ENCODE data around the gene PSMD14.

Gene PSMD14

DNA sequence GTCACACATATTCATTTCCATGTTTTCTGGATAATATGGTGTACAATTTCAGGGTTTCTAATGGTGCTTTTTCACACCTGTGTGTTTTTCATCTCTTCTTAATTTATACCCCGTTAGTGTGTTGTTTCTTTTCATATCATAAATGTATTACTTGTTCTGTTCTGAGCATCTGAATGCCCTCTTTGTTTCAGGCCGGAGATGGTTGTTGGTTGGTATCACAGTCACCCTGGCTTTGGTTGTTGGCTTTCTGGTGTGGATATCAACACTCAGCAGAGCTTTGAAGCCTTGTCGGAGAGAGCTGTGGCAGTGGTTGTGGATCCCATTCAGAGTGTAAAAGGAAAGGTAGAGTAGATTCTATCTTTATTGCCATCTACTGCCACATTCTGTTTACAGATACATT, 62.8 kb downstream of the PSMD14 start:
- Histone ChIP-seq H3K27me3 (ENCODE audit: insufficient read depth, low read depth) (no peaks in the 10 kb centered on the region), H4K20me1 (ENCODE audit: insufficient read depth) (no peaks in the 10 kb centered on the region), H3K79me2 (ENCODE audit: insufficient read depth, low read depth) (no peaks in the 10 kb centered on the region), H3K4me3 (IDR thresholded peaks at IDR 0.05; ENCODE audit: insufficient read depth, low read depth, low read length) (no peak overlapping the region), H3K27ac (0 out of 2 replicates have a peak overlapping the region, but pooled peaks have one; percentile 23), H3K4me2 (no peak overlapping the region), H3K4me1 (ENCODE audit: low read depth, poor library complexity, severe bottlenecking) (peaks cover 7% of the 10 kb centered on the region), H2AFZ (ENCODE audit: low read depth) (no peak overlapping the region), H3K36me3 (ENCODE audit: insufficient read depth) (0 out of 2 replicates have a peak, but pooled peaks cover 4% of the 10 kb centered on the region), H3K9ac (no peak overlapping the region)
- TF ChIP-seq, protein P1, sequence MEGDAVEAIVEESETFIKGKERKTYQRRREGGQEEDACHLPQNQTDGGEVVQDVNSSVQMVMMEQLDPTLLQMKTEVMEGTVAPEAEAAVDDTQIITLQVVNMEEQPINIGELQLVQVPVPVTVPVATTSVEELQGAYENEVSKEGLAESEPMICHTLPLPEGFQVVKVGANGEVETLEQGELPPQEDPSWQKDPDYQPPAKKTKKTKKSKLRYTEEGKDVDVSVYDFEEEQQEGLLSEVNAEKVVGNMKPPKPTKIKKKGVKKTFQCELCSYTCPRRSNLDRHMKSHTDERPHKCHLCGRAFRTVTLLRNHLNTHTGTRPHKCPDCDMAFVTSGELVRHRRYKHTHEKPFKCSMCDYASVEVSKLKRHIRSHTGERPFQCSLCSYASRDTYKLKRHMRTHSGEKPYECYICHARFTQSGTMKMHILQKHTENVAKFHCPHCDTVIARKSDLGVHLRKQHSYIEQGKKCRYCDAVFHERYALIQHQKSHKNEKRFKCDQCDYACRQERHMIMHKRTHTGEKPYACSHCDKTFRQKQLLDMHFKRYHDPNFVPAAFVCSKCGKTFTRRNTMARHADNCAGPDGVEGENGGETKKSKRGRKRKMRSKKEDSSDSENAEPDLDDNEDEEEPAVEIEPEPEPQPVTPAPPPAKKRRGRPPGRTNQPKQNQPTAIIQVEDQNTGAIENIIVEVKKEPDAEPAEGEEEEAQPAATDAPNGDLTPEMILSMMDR (conservative IDR thresholded peaks at IDR 0.05; ENCODE audit: low read depth, low read length), result no peak

DNA sequence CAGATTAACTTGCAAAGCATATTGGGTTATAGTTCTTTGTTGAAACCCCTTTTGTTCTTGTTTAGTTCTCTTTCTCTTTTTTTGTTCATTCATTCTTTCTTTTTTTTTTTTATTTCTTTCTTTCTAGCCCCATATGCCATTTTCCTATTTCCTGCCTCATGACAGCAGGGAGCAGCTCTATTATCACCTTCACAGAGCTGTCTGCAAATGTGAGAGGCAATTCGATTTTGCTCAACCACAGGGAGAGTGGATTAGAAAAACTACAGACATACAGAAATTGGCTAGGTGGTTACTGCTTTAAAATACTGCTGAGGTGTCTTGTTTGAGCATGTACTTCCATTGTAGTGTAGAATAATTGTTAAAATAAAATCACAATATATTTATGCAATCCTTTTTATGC, 63.6 kb downstream of the PSMD14 start:
- no peaks in the 10 kb centered on the region for H4K20me1 ChIP-seq (ENCODE audit: insufficient read depth)
- 0 out of 2 replicates have a peak, but pooled peaks cover 4% of the 10 kb centered on the region for H3K36me3 ChIP-seq (ENCODE audit: insufficient read depth)
- H3K27ac ChIP-seq, result no peak overlapping the region
- no peak overlapping the region for H3K4me3 ChIP-seq (IDR thresholded peaks at IDR 0.05; ENCODE audit: insufficient read depth, low read depth, low read length)
- H3K4me2 ChIP-seq, result no peak overlapping the region
- TF ChIP-seq, protein P1 (conservative IDR thresholded peaks at IDR 0.05; ENCODE audit: low read depth, low read length), result no peak
- peaks cover 7% of the 10 kb centered on the region for H3K4me1 ChIP-seq (ENCODE audit: low read depth, poor library complexity, severe bottlenecking)
- no peak overlapping the region for H3K9ac ChIP-seq
- H2AFZ ChIP-seq (ENCODE audit: low read depth), result no peak overlapping the region
- no peaks in the 10 kb centered on the region for H3K27me3 ChIP-seq (ENCODE audit: insufficient read depth, low read depth)
- H3K79me2 ChIP-seq (ENCODE audit: insufficient read depth, low read depth), result no peaks in the 10 kb centered on the region

DNA sequence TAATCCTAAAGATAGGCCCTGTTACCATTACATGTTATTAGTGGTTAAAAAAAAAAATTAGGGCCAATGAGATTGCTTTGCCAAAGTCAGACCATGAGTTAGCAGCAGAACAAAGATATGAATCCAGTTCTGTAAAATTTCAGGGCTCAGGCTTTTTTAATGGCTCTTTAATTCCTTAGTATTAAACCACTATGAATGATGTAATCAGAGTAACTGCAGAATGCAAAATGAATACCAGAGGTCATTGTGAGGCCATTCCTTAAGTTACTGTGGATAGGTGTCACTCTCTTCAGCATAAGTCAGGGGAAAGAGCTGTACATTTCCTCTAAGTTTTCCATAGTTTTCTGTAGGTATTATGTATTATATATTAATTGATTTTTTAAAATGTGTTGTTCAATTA, 65.7 kb downstream of the PSMD14 start:
- H3K4me2 ChIP-seq, result no peak overlapping the region
- no peaks in the 10 kb centered on the region for H4K20me1 ChIP-seq (ENCODE audit: insufficient read depth)
- no peak overlapping the region for H3K27ac ChIP-seq
- H3K9ac ChIP-seq, result no peak overlapping the region
- TF ChIP-seq, protein P1 (conservative IDR thresholded peaks at IDR 0.05; ENCODE audit: low read depth, low read length), result no peak
- H3K4me3 ChIP-seq (IDR thresholded peaks at IDR 0.05; ENCODE audit: insufficient read depth, low read depth, low read length), result no peak overlapping the region
- 0 out of 2 replicates have a peak, but pooled peaks cover 4% of the 10 kb centered on the region for H3K36me3 ChIP-seq (ENCODE audit: insufficient read depth)
- H3K27me3 ChIP-seq (ENCODE audit: insufficient read depth, low read depth), result no peaks in the 10 kb centered on the region
- H2AFZ ChIP-seq (ENCODE audit: low read depth), result no peak overlapping the region
- H3K4me1 ChIP-seq (ENCODE audit: low read depth, poor library complexity, severe bottlenecking), result peaks cover 7% of the 10 kb centered on the region
- H3K79me2 ChIP-seq (ENCODE audit: insufficient read depth, low read depth), result no peaks in the 10 kb centered on the region

DNA sequence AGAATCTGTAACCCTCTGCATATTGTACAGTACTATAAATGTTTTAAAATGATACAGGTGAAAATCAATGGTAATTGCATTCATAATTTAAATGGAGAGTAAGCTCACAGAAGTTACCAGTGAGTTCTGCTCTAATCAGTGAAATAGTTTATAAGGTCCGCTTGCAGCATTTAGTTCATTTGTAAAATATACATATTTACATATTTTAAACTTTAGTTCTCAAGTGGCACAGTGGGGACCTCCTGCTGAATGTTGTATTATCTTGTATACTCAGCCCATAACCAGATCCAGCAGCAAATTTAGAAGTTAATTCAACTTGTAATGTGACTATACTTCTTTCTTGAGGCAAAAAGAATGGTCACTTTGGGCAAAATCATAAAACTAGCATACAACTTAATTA, 66.2 kb downstream of the PSMD14 start:
- TF ChIP-seq, protein P1 (conservative IDR thresholded peaks at IDR 0.05; ENCODE audit: low read depth, low read length), result no peak
- H3K4me1 ChIP-seq (ENCODE audit: low read depth, poor library complexity, severe bottlenecking), result peaks cover 7% of the 10 kb centered on the region
- H4K20me1 ChIP-seq (ENCODE audit: insufficient read depth), result no peaks in the 10 kb centered on the region
- 0 out of 2 replicates have a peak, but pooled peaks cover 4% of the 10 kb centered on the region for H3K36me3 ChIP-seq (ENCODE audit: insufficient read depth)
- no peak overlapping the region for H3K4me3 ChIP-seq (IDR thresholded peaks at IDR 0.05; ENCODE audit: insufficient read depth, low read depth, low read length)
- no peak overlapping the region for H3K4me2 ChIP-seq
- H3K27ac ChIP-seq, result no peak overlapping the region
- no peak overlapping the region for H2AFZ ChIP-seq (ENCODE audit: low read depth)
- no peaks in the 10 kb centered on the region for H3K27me3 ChIP-seq (ENCODE audit: insufficient read depth, low read depth)
- H3K9ac ChIP-seq, result no peak overlapping the region
- no peaks in the 10 kb centered on the region for H3K79me2 ChIP-seq (ENCODE audit: insufficient read depth, low read depth)
